ENCODE measurements around the gene SMARCC1. TPM values are rescaled to one million over a fixed set of nuclear protein-coding genes. Genes with fewer than 3 reads are reported as not detected.

Gene SMARCC1
- total RNA-seq, 2 experiments from 2014 or later: 74.2 to 76.2 TPM

- no peak for DNase-seq
- Histone ChIP-seq H3K4me1 (ENCODE audit: insufficient read depth, low read length) (no peaks in the 10 kb centered on the region), H3K27me3 (ENCODE audit: control insufficient read depth in 1 of 2, insufficient read depth in 2 of 2, low read length in 2 of 2) (no peaks in the 10 kb centered on the region), H3K36me3 (ENCODE audit: insufficient read depth, low read length) (peaks cover 84% of the 10 kb centered on the region), H3K9me3 (ENCODE audit: control insufficient read depth in 1 of 2, insufficient read depth in 1 of 2, low read length in 2 of 2) (no peaks in the 10 kb centered on the region), H3K4me3 (ENCODE audit: low read length) (no peak overlapping the region), H3K27ac (ENCODE audit: low read depth in 1 of 2, low read length in 2 of 2) (no peak overlapping the region)
- Mint-ChIP-seq H3K4me3 (no peak overlapping the region), H3K36me3 (ENCODE audit: low read depth) (peaks cover 60% of the 10 kb centered on the region), H3K27me3 (no peaks in the 10 kb centered on the region), H3K9me3 (no peaks in the 10 kb centered on the region), H3K27ac (no peak overlapping the region), H3K4me1 (ENCODE audit: low read depth) (no peaks in the 10 kb centered on the region)
- ChIA-PET CTCF (no interaction called here), POLR2A (no interaction called here)
- no peak for TF ChIP-seq CTCF (IDR thresholded peaks at IDR 0.05)
- no peak for ATAC-seq (ENCODE audit: poor library complexity)
- intact Hi-C loops (cut with DNase I, micrococcal nuclease): no loop called here
Measured at GRCh38 chr3:47617086-47618010, 164.3 kb downstream of the SMARCC1 start.

- POLR2A ChIA-PET: no interaction called here
Measured at GRCh38 chr3:47614788-47615187, 166.9 kb downstream of the SMARCC1 start.

GRCh38 chr3:47613722-47614121 lies 168.0 kb downstream of the SMARCC1 start:
- no peaks in the 10 kb centered on the region for H3K9me3 ChIP-seq (ENCODE audit: control insufficient read depth in 1 of 2, insufficient read depth in 1 of 2, low read length in 2 of 2)
- no peak overlapping the region for H3K27ac ChIP-seq (ENCODE audit: low read depth in 1 of 2, low read length in 2 of 2)
- no peak overlapping the region for H3K27ac Mint-ChIP-seq
- CTCF ChIA-PET: no interaction called here
- H3K36me3 Mint-ChIP-seq (ENCODE audit: low read depth): peaks cover 63% of the 10 kb centered on the region
- H3K4me3 Mint-ChIP-seq: no peak overlapping the region
- no peaks in the 10 kb centered on the region for H3K27me3 ChIP-seq (ENCODE audit: control insufficient read depth in 1 of 2, insufficient read depth in 2 of 2, low read length in 2 of 2)
- no peaks in the 10 kb centered on the region for H3K4me1 ChIP-seq (ENCODE audit: insufficient read depth, low read length)
- peaks cover 67% of the 10 kb centered on the region for H3K36me3 ChIP-seq (ENCODE audit: insufficient read depth, low read length)
- intact Hi-C loops (cut with DNase I, micrococcal nuclease): no loop called here
- ATAC-seq (ENCODE audit: poor library complexity) (no peak), DNase-seq (no peak)
- no peak for TF ChIP-seq CTCF (IDR thresholded peaks at IDR 0.05)
- POLR2A ChIA-PET: no interaction called here
- H3K4me1 Mint-ChIP-seq (ENCODE audit: low read depth): no peaks in the 10 kb centered on the region
- H3K4me3 ChIP-seq (ENCODE audit: low read length): no peak overlapping the region
- H3K27me3 Mint-ChIP-seq: no peaks in the 10 kb centered on the region
- H3K9me3 Mint-ChIP-seq: no peaks in the 10 kb centered on the region

More at GRCh38 chr3:47614788-47615187, 166.9 kb downstream of the SMARCC1 start:
- H3K9me3 ChIP-seq (ENCODE audit: control insufficient read depth in 1 of 2, insufficient read depth in 1 of 2, low read length in 2 of 2): no peaks in the 10 kb centered on the region
- no peak overlapping the region for H3K27ac ChIP-seq (ENCODE audit: low read depth in 1 of 2, low read length in 2 of 2)
- Mint-ChIP-seq H3K4me3 (no peak overlapping the region), H3K9me3 (no peaks in the 10 kb centered on the region), H3K27ac (no peak overlapping the region), H3K27me3 (no peaks in the 10 kb centered on the region), H3K36me3 (ENCODE audit: low read depth) (peaks cover 63% of the 10 kb centered on the region), H3K4me1 (ENCODE audit: low read depth) (no peaks in the 10 kb centered on the region)
- TF ChIP-seq CTCF (IDR thresholded peaks at IDR 0.05): no peak
- intact Hi-C loops (cut with DNase I, micrococcal nuclease): no loop called here
- H3K4me1 ChIP-seq (ENCODE audit: insufficient read depth, low read length): no peaks in the 10 kb centered on the region
- CTCF ChIA-PET: no interaction called here
- no peak for ATAC-seq (ENCODE audit: poor library complexity)
- DNase-seq: no peak
- no peak overlapping the region for H3K4me3 ChIP-seq (ENCODE audit: low read length)
- H3K27me3 ChIP-seq (ENCODE audit: control insufficient read depth in 1 of 2, insufficient read depth in 2 of 2, low read length in 2 of 2): no peaks in the 10 kb centered on the region
- peaks cover 71% of the 10 kb centered on the region for H3K36me3 ChIP-seq (ENCODE audit: insufficient read depth, low read length)
